Thymus (tissue), 11 donors: ENCODE data around the gene ANGPTL2. TPM values are rescaled to one million over a fixed set of nuclear protein-coding genes. Genes with fewer than 3 reads are reported as not detected.

Source experiments
- DNase-seq, 9 donors: peaks; one replicate each; pipeline ENCODE4 v3.0.0-alpha.2; 2013; ENCODE audit warnings: low spot score in 9 of 9, low read depth in 6 of 9, missing footprints in 1 of 9
- H3K27ac ChIP-seq, 2 donors: one replicate each; pipeline ENCODE4 v1.5.1; 2013; ENCODE audit warnings: control low read depth in 1 of 2, low read depth in 1 of 2, low read length in 1 of 2, mild to moderate bottlenecking in 1 of 2, moderate library complexity in 1 of 2
- H3K27me3 ChIP-seq, 2 donors: one replicate each; pipeline ENCODE4 v1.5.1; 2013; ENCODE audit warnings: low read length in 1 of 2; ENCODE audit not compliant: control insufficient read depth in 2 of 2, insufficient read depth in 1 of 2
- H3K36me3 ChIP-seq, 2 donors: one replicate each; pipeline ENCODE4 v1.5.1; 2013; ENCODE audit warnings: low read length in 1 of 2, mild to moderate bottlenecking in 1 of 2, moderate library complexity in 1 of 2; ENCODE audit not compliant: control insufficient read depth in 2 of 2, insufficient read depth in 2 of 2
- H3K4me1 ChIP-seq, 2 donors: one replicate each; pipeline ENCODE4 v1.5.1; 2013; ENCODE audit warnings: low read length in 2 of 2; ENCODE audit not compliant: control insufficient read depth in 2 of 2, insufficient read depth in 2 of 2
- H3K4me3 ChIP-seq, 2 donors: one replicate each; pipeline ENCODE4 v1.5.1; 2013; ENCODE audit warnings: low read length in 2 of 2, control low read depth in 1 of 2, mild to moderate bottlenecking in 1 of 2
- H3K9me3 ChIP-seq, 2 donors: one replicate each; pipeline ENCODE4 v1.5.1; 2013; ENCODE audit warnings: low read length in 1 of 2, mild to moderate bottlenecking in 1 of 2; ENCODE audit not compliant: control insufficient read depth in 2 of 2, insufficient read depth in 1 of 2
- WGBS: extraction: QIAGEN DNeasy Blood & Tissue Kit; methylation state at CpG from one replicate; pipeline ENCODE4 v1.1.7; 2013; 5-methylcytosine and 5-hydroxymethylcytosine counted together
- polyA plus RNA-seq: library from polyadenylated mRNA; stranded (reverse); fragments of 200-250 nt; gene quantifications from one replicate; pipeline ENCODE4 v1.2.3, GENCODE V29; 2013
- total RNA-seq: library from RNA; stranded (reverse); fragments of 120-200 nt; gene quantifications from one replicate; pipeline ENCODE4 v1.2.4, GENCODE V29; 2013
- donor health status: healthy.

The ANGPTL2 gene
- total and polyA plus RNA-seq, 2 donors = 3.1 to 3.2 TPM

- H3K4me1 ChIP-seq = peaks cover 0 to 15% of the 10 kb centered on the region in 2 donors
- no peaks in the 10 kb centered on the region for H3K9me3 ChIP-seq
- no peak overlapping the region for H3K4me3 ChIP-seq
- WGBS = 93% methylated on average over 12 of the region's 12 CpGs
- no peaks in the 10 kb centered on the region for H3K36me3 ChIP-seq
- DNase-seq = no peak
- no peak overlapping the region for H3K27ac ChIP-seq
- no peaks in the 10 kb centered on the region for H3K27me3 ChIP-seq
These were observed 44.5 kb upstream of the ANGPTL2 start for GRCh38 chr9:127166651-127167524.

- H3K27me3 ChIP-seq = no peaks in the 10 kb centered on the region
- H3K4me1 ChIP-seq = peaks cover 0 to 21% of the 10 kb centered on the region in 2 donors
- 90% methylated on average over 5 of the region's 5 CpGs for WGBS
- H3K4me3 ChIP-seq = no peak overlapping the region
- no peaks in the 10 kb centered on the region for H3K36me3 ChIP-seq
- H3K27ac ChIP-seq = no peak overlapping the region
- DNase-seq = no peak
- no peaks in the 10 kb centered on the region for H3K9me3 ChIP-seq
These were observed 43.7 kb upstream of the ANGPTL2 start for GRCh38 chr9:127166111-127166510.

DNA sequence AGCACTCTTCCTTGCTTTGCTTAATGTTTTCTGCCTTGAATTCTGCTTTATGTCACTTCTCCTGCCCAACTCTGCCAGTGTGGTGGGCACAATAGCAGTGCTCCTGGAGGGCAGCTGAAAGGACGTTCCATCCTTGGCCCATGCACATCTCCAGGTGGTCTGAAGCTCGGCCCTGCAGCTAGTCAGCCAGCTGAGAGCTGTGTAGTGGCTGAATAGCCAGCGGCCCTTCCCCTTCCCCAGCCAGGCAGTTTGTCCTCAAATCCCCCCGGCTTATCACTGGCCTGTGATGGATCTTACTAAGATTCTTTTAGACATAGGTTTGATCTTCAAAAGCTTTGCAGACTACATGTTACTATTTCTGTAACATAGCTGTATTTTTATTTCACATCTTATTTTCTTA lies 42.7 kb upstream of the ANGPTL2 start:
- Histone ChIP-seq H3K4me3 (no peak overlapping the region), H3K27me3 (no peaks in the 10 kb centered on the region), H3K36me3 (no peaks in the 10 kb centered on the region), H3K27ac (no peak overlapping the region), H3K4me1 (peaks cover 0 to 22% of the 10 kb centered on the region in 2 donors), H3K9me3 (no peaks in the 10 kb centered on the region)
- no peak for DNase-seq
- 96% methylated on average over 4 of the region's 4 CpGs for WGBS

- H3K27me3 ChIP-seq = no peaks in the 10 kb centered on the region
- peak in 5 of 9 donors; percentile 11 to 53 (median 21) for DNase-seq
- no peak overlapping the region for H3K27ac ChIP-seq
- H3K4me3 ChIP-seq = no peak overlapping the region
- no peaks in the 10 kb centered on the region for H3K9me3 ChIP-seq
- no peaks in the 10 kb centered on the region for H3K36me3 ChIP-seq
- WGBS = 82% methylated on average over 2 of the region's 2 CpGs
- H3K4me1 ChIP-seq = peaks cover 0 to 22% of the 10 kb centered on the region in 2 donors
These were observed 41.0 kb upstream of the ANGPTL2 start for GRCh38 chr9:127163409-127163808.

DNA sequence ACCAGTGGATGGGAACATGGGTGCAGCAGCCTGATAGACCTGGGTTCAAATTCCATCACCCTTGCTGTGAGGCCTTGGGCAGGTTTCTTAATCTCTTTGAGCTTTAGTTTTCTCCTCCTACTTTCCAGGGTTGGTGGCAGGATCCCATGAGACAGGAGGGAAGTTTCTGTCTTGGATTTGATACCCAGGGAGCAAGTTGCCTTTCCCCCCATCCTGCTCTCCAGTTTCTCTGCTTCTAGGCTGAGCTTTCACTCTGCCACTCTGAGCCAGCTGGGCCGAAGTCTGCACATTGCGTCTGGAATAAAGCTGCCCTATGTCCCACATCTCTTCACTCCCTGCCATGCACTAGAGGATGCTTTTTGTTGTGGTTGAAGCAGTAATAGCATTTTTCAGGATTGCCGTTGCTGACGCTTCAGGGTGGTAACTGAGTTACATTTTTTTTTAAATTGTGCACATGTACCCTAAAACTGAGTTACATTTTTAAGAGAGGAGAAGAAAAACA lies 40.5 kb upstream of the ANGPTL2 start:
- WGBS = 95% methylated on average over 4 of the region's 4 CpGs
- no peak for DNase-seq

GRCh38 chr9:127162046-127162863 lies 39.8 kb upstream of the ANGPTL2 start:
- Histone ChIP-seq H3K9me3 (no peaks in the 10 kb centered on the region), H3K4me3 (no peak overlapping the region), H3K27me3 (no peaks in the 10 kb centered on the region), H3K36me3 (no peaks in the 10 kb centered on the region), H3K27ac (no peak overlapping the region), H3K4me1 (peaks cover 0 to 22% of the 10 kb centered on the region in 2 donors)
- 75% methylated on average over 9 of the region's 9 CpGs for WGBS
- DNase-seq = peak in 2 of 9 donors; percentile 5 to 33

More for the DNA sequence above, 40.5 kb upstream of the ANGPTL2 start:
- peaks cover 0 to 22% of the 10 kb centered on the region in 2 donors for H3K4me1 ChIP-seq
- peak overlapping the region in 1 of 2 donors; percentile 22 for H3K27ac ChIP-seq
- H3K27me3 ChIP-seq = no peaks in the 10 kb centered on the region
- H3K36me3 ChIP-seq = no peaks in the 10 kb centered on the region
- no peak overlapping the region for H3K4me3 ChIP-seq
- no peaks in the 10 kb centered on the region for H3K9me3 ChIP-seq

- DNase-seq = no peak
- WGBS = 97% methylated on average over 9 of the region's 9 CpGs
- peaks cover 0 to 18% of the 10 kb centered on the region in 2 donors for H3K4me1 ChIP-seq
- no peaks in the 10 kb centered on the region for H3K27me3 ChIP-seq
- H3K36me3 ChIP-seq = no peaks in the 10 kb centered on the region
- no peak overlapping the region for H3K4me3 ChIP-seq
- no peaks in the 10 kb centered on the region for H3K9me3 ChIP-seq
- H3K27ac ChIP-seq = no peak overlapping the region
These were observed 38.7 kb upstream of the ANGPTL2 start for GRCh38 chr9:127161081-127161624.

GRCh38 chr9:127159949-127160610 lies 37.6 kb upstream of the ANGPTL2 start:
- Histone ChIP-seq H3K27me3 (no peaks in the 10 kb centered on the region), H3K9me3 (no peaks in the 10 kb centered on the region), H3K4me3 (no peak overlapping the region), H3K4me1 (peaks cover 0 to 20% of the 10 kb centered on the region in 2 donors), H3K27ac (no peak overlapping the region), H3K36me3 (no peaks in the 10 kb centered on the region)
- no peak for DNase-seq
- WGBS = 95% methylated on average over 10 of the region's 10 CpGs
